NCI-H146 treated with DMSO at 0.1 percent for 48 hours (cell line): ENCODE results near the gene RUNDC3A.
A peak's percentile ranks its signal among the peaks of the same experiment; 100 is the strongest.

Source experiments
- DNase-seq: peaks from one replicate; lab custom pipeline; 2025; ENCODE audit not compliant: unreplicated experiment; lab: John Stamatoyannopoulos, UW

The RUNDC3A gene

GRCh38 chr17:44283344-44284023, 24.9 kb upstream of the RUNDC3A start:
- DNase-seq: no peak

GRCh38 chr17:44284024-44284400, 24.4 kb upstream of the RUNDC3A start:
- DNase-seq: no peak

- DNase-seq: no peak
Measured at GRCh38 chr17:44287651-44288050, 20.8 kb upstream of the RUNDC3A start.

- DNase-seq: no peak
Measured at GRCh38 chr17:44293509-44294226, 14.7 kb upstream of the RUNDC3A start.

- DNase-seq: no peak
Measured at GRCh38 chr17:44297975-44298374, 10.4 kb upstream of the RUNDC3A start.

DNA sequence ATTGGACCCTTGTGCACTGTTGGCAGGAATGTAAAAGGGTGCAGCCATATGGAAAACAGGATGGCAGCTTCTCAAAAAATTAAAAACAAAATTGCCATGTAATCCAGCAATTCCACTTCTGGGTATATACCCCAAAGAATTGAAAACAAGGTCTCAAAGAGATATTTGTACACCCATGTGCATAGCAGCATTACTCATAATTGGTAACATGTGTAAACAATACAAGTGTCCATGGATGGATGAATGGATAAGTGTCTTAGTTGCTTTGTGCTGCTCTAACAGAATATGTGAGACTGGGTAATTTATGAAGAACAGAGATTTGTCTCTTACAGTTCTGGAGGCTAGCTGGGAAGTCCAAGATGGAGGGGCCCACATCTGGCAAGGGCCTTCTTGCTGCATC, 3.8 kb upstream of the RUNDC3A start:
- no peak for DNase-seq

DNA sequence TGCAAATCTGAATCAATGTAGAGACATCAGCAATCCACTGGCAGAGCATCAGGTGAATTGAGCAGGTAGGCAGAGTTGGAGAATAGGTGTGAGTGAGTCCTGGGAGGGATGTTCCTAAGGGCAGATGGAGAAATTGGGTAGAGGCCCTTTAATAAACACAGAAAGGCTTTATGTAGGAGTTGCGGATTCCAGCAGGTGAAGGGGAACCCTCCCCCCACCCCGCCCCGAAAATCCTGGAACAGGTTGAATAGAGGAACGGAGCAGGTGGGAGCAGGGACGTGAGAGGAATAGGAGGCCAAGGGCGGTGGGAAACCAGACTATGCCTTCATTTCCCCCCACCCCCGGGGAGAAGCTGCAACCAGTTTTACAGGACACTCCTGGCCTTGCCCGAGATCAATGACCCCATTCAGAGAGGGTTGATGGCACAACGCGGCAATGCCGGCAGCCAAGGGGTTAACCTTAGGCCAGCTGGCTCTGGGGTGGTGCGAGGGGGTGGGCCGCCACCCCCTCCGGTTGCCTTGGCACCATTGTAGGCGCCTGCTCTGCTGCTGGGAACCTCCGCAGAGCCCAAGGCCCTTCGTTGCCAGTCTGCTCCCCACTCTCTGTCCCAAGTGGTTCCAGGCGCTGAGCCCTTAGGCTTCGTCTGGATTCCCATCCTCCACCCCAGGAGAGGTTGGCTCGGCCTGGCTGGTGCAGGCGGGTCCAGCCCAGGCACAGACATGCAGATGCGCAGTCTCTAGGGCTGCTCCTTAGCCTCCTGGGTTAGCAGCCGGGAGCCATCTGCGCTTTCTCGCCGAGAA, 814 bp upstream of the RUNDC3A start:
- DNase-seq: peak; percentile 44

GRCh38 chr17:44308865-44309264, 464 bp downstream of the RUNDC3A start:
- DNase-seq: peak; percentile 34

- DNase-seq: no peak
Measured at GRCh38 chr17:44309472-44309871, 1.1 kb downstream of the RUNDC3A start.

- no peak for DNase-seq
Measured at GRCh38 chr17:44310188-44310587, 1.8 kb downstream of the RUNDC3A start.

DNA sequence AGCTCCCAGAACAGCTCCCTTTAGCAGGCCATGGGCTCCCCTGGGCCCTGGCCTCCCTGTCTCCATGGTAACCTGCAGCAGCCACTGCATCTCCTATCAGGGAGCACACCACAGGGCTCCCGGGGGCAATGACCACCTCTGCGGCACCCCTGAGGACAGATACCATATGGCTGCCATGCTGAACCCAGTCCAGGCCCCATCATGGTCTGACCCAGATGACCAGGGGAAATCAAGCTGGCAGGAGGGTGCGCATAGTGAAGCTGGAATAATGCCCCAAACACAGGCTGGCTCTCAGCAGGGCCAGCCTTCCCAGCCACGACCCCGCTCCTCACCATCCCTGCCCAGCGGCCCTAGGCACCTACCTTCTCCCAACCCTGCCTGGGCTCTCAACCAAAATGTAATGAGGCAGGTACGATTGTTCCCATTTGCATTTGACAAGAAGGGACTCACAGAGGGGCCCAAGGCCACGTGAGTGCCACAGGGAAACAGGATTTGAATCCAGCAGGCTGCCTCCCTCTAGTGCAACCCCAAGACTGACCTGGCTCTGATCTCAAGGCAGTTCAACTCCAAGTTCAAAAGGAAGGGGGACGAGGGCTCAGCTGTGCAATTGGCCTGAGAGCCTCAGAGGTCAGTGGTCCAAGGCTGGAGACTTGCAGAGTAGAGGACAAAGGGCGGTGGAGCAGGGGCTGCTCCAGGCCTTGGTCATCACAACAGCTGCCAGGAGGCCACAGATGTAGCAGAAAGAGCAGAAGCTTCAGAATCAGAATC, 2.4 kb downstream of the RUNDC3A start:
- no peak for DNase-seq

DNA sequence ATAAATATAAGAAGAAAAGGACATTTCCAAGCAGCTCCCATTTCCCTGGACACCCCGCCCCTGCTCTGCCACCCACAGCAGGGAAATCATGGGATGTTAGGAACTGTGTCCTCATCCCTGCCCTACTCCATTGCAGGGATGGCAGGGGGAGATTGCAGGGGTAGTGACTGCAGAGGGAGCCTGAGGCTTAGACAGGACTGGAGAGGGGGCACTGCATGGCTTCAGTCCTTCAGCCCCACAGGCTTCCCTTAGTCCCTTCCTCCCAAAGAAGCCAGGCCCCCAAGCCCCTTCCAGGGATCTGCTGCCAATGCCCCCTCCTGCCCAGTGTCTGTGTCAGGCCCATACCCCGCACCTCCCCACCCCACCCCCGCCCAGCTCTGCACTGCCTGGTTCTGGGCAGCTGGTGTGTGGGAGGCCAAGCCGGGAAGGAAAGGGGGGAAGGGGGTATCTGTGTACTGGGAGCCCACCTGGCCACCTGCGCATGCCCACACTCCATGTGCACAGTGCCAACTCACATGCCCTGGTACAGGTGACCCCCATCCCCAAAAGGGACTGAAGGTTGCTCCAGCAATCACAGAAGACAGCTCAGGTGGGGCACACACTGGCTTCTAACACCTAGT, 3.3 kb downstream of the RUNDC3A start:
- no peak for DNase-seq

- DNase-seq: no peak
Measured at GRCh38 chr17:44312396-44313104, 4.1 kb downstream of the RUNDC3A start.

DNA sequence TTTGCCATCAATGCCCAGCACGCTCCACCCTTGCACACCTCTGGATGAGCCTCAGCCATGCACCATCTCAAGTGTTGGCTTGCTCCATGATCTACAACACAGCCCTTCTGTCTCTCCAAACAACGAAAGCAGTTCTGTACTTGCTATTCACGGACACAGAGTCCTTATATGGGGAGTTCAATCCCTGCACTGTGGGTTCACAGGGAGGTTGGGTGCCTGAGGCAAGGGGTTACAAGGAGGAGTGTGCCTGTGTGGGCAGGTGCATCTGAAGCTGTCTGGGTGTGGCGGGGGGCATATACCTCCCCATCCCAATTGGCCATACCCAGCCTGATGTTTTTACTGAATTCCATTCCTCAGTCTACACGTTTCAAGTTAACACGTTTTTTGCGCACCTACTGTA, 5.6 kb downstream of the RUNDC3A start:
- DNase-seq: no peak

GRCh38 chr17:44314524-44314868, 6.1 kb downstream of the RUNDC3A start:
- no peak for DNase-seq

GRCh38 chr17:44314869-44315661, 6.7 kb downstream of the RUNDC3A start:
- DNase-seq: no peak

- no peak for DNase-seq
Measured at GRCh38 chr17:44315760-44316731, 7.6 kb downstream of the RUNDC3A start.

DNA sequence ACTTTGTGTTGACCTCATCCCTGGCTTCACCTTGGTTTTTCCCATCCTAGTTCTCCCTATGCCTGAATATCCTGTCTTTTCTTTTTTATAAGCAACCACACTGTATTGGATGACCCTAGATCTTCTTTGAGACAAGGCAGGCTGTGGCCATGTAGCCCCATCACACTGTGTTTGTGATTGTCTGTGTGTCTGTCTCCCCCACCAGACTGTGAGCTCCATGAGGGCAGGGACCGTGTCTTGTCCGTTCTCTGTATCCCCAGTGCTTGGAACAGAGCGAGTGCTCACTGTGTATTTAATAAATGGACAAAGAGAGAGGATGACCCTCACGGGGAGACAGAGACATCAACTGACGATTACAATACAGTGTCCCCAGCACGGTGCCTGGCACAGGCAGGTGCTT, 9.1 kb downstream of the RUNDC3A start:
- DNase-seq: no peak
